Fibroblast of lung (primary cell): ENCODE results near the gene PGLYRP3.

Experiments used
- CTCF ChIP-seq, 2 donors: IDR thresholded peaks in 1 of 2; conservative IDR thresholded peaks in 1 of 2; 1 replicate in 1 of 2; 2 replicates in 1 of 2; pipeline ENCODE4 v1.5.1; 2011 to 2012; ENCODE audit warnings: low read length in 2 of 2, control low read depth in 1 of 2, inconsistent platforms in 1 of 2, low read depth in 1 of 2, mild to moderate bottlenecking in 1 of 2
- EZH2 ChIP-seq: IDR thresholded peaks from 2 replicates; pipeline ENCODE4 v1.5.1; 2012; ENCODE audit warnings: low read length, control low read depth, mild to moderate bottlenecking; ENCODE audit errors: missing control alignments

DNA sequence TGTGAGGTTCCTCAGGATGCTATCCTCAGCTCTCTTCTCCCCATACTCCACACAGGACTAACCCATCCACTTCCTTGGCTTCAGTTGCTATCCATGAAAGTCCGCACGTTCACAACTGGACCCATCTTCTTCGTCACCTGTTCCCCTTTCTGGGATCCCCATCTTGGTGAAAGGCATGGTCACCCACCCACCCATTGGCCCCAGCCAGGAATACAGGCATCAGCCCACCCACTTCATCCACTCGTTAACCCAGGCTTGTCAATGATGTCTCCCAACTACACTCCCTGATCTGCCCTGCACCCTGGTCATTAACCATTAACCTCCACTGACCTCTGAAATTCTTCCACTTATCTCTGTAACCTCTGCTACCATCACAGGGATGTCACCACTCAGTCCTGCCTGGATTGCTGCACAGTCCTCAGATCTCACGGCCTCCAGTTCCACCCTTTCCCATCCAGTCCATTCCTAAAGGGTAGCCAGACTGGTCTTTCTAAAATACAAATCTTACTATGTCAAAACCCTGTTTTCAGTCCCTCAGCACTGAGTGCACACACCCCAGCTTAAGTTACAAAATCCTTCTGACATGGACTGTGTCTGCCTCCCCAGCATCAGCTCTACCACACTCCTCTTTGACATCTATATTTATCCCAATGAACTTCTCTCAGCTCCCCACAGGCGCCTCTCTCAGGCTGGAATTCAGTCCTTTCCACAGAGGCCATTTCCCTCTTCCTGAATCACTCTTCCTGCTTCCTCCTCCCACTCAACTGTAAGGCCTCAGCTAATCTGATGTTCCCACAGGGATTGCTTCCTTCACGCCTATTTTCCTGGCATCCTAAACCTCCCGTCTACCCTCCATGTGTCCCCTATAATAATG, 25.5 kb upstream of the PGLYRP3 start:
- no peak for TF ChIP-seq CTCF (conservative IDR thresholded peaks at IDR 0.05 in 1 of 2, IDR thresholded peaks at IDR 0.05 in 1 of 2; ENCODE audit: low read depth in 1 of 2, low read length in 2 of 2)
- TF ChIP-seq EZH2, result no peak
